CD8-positive, alpha-beta memory T cell (primary cell): ENCODE results near the gene CYP27A1. TPM values are rescaled to one million over a fixed set of nuclear protein-coding genes. Genes with fewer than 3 reads are reported as not detected.

ENCODE experiments used
- CTCF ChIA-PET: fragments of 350-600 bp; sonication (Branson Sonifier 250); formaldehyde crosslinking; loops from one replicate; lab custom pipeline; 2021; ENCODE audit warnings: antibody characterized with exemption; lab: Charles Lee
- POLR2A ChIA-PET: fragments of 350-600 bp; sonication (Branson Sonifier 250); formaldehyde crosslinking; loops from one replicate; lab custom pipeline; 2021; ENCODE audit warnings: antibody characterized with exemption; lab: Charles Lee
- DNase-seq, 5 donors: peaks; one replicate each; pipeline versions ENCODE4 v3.0.0 to v3.0.0-alpha.2; 2020 to 2022; ENCODE audit warnings: mixed read lengths in 1 of 5
- H3K27ac ChIP-seq: one replicate; pipeline ENCODE4 v1.7.0; 2013; ENCODE audit warnings: low read depth, mild to moderate bottlenecking, low read length, moderate library complexity
- H3K27me3 ChIP-seq: 2 replicates; pipeline ENCODE4 v1.7.0; 2013; ENCODE audit warnings: low read length, mild to moderate bottlenecking; ENCODE audit not compliant: insufficient read depth, poor library complexity, severe bottlenecking
- H3K36me3 ChIP-seq: 2 replicates; pipeline ENCODE4 v1.7.0; 2013; ENCODE audit warnings: mild to moderate bottlenecking, low read length, moderate library complexity; ENCODE audit not compliant: insufficient read depth
- H3K4me1 ChIP-seq: 2 replicates; pipeline ENCODE4 v1.7.0; 2013; ENCODE audit warnings: mild to moderate bottlenecking, low read length, moderate library complexity; ENCODE audit not compliant: insufficient read depth
- H3K4me3 ChIP-seq: 2 replicates; pipeline ENCODE4 v1.7.0; 2013; ENCODE audit warnings: mild to moderate bottlenecking, low read length
- H3K9me3 ChIP-seq: 2 replicates; pipeline ENCODE4 v1.7.0; 2013; ENCODE audit warnings: mild to moderate bottlenecking, low read length
- H3K27ac Mint-ChIP-seq, 8 donors: one replicate each; pipeline ENCODE4 v1.8.0; 2020 to 2021; ENCODE audit warnings: mixed read lengths in 8 of 8, mild to moderate bottlenecking in 6 of 8, inconsistent platforms in 3 of 8, moderate library complexity in 3 of 8
- H3K27me3 Mint-ChIP-seq, 2 donors: one replicate each; pipeline ENCODE4 v1.8.0; 2020 to 2021; ENCODE audit warnings: mixed read lengths in 2 of 2, mild to moderate bottlenecking in 1 of 2, moderate library complexity in 1 of 2
- H3K36me3 Mint-ChIP-seq, 3 donors: one replicate each; pipeline ENCODE4 v1.8.0; 2020 to 2021; ENCODE audit warnings: mixed read lengths in 3 of 3, inconsistent platforms in 1 of 3, mild to moderate bottlenecking in 1 of 3
- H3K4me1 Mint-ChIP-seq, 3 donors: one replicate each; pipeline ENCODE4 v1.8.0; 2020 to 2021; ENCODE audit warnings: mixed read lengths in 3 of 3, inconsistent platforms in 1 of 3, mild to moderate bottlenecking in 1 of 3
- H3K4me3 Mint-ChIP-seq, 7 donors: one replicate each; pipeline ENCODE4 v1.8.0; 2020 to 2021; ENCODE audit warnings: mixed read lengths in 7 of 7, mild to moderate bottlenecking in 6 of 7, moderate library complexity in 4 of 7, inconsistent platforms in 2 of 7
- H3K9me3 Mint-ChIP-seq, 5 donors: one replicate each; pipeline ENCODE4 v1.8.0; 2020 to 2022; ENCODE audit warnings: mixed read lengths in 5 of 5, mild to moderate bottlenecking in 3 of 5, moderate library complexity in 2 of 5, inconsistent platforms in 1 of 5
- polyA plus RNA-seq: library from polyadenylated mRNA; unstranded; fragments of 300-500 nt; fragmentation: Illumina TruSeq; gene quantifications from one replicate; pipeline ENCODE4 v1.2.3, GENCODE V29; 2021
- total RNA-seq, 2 experiments: library from RNA; stranded (reverse); gene quantifications; one replicate each; pipeline ENCODE4 v1.2.3, GENCODE V29; 2021

CYP27A1 gene
- total and polyA plus RNA-seq, 3 experiments from 2014 or later, result 1.2 TPM; not detected in 1

DNA sequence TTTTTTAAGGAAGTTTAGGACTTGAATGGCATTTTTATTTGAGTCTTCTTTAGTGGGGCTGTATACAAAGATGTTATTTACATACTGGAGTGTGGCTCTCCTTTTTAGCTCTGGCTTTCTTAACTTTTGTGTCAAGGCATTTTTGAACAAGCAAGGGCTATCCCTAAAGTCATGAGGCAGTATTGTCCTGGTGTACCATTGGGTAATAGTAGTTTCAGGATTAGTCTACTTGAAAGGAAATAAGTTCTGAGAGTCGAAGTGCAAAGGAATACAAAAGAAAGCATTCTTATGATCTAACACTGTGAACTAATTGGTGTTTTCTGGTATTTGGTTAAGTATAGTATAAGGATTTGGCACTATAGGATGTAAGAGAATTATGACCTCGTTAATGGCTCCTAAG lies 1.9 kb upstream of the CYP27A1 start:
- no peak overlapping the region for H3K4me3 Mint-ChIP-seq
- CTCF ChIA-PET, result no interaction called here
- Histone ChIP-seq H3K4me3 (no peak overlapping the region), H3K27ac (no peak overlapping the region), H3K36me3 (no peaks in the 10 kb centered on the region), H3K27me3 (peaks cover 9% of the 10 kb centered on the region), H3K4me1 (no peaks in the 10 kb centered on the region), H3K9me3 (no peaks in the 10 kb centered on the region)
- H3K9me3 Mint-ChIP-seq, result peaks cover 6 to 24% (median 17%) of the 10 kb centered on the region in 5 donors
- peaks cover 37 to 52% of the 10 kb centered on the region in 2 donors for H3K27me3 Mint-ChIP-seq
- H3K4me1 Mint-ChIP-seq, result peaks cover 0 to 6% (median 1%) of the 10 kb centered on the region in 3 donors
- H3K27ac Mint-ChIP-seq, result no peak overlapping the region
- H3K36me3 Mint-ChIP-seq, result peaks cover 10 to 39% (median 14%) of the 10 kb centered on the region in 3 donors
- no peak for DNase-seq
- POLR2A ChIA-PET, result no interaction called here

DNA sequence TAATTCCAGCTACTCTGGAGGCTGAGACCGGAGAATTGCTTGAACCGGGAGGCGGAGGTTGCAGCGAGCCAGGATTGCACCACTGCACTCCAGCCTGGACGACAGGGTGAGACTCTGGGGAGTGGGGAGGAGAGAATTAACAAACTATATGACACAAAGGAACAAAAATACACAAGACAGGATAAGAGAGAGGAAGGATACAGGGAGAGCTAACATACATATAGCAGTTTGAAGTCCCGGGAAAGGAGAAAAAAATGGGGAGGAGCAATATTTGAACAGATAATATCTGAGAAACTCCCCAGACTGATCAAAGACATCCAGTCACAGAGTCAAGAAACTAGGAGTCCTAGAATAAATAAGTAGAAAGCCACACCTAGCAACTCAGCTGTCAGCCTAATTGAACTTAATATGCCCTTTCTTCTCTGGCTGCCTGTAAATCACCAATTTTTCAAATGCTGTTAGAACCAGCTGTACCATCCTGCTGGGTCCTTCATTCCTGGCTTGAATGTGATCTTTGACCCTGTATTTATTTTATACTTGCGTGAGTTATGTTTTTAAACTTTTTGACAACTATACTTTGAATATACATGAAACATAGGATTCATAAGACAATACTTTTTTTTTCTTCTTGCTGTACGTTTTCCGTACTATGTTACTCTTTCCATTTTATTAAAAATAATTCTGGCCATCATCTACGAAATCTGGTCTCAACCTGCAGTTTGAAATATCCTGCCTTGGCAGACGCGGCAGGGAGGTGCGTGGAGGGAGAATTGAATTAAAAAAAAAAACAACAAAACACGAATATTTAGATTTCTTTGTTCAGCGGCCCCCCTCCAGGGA lies 876 bp upstream of the CYP27A1 start:
- peak overlapping the region in 2 of 7 donors; percentile 3 to 31 for H3K4me3 Mint-ChIP-seq

DNA sequence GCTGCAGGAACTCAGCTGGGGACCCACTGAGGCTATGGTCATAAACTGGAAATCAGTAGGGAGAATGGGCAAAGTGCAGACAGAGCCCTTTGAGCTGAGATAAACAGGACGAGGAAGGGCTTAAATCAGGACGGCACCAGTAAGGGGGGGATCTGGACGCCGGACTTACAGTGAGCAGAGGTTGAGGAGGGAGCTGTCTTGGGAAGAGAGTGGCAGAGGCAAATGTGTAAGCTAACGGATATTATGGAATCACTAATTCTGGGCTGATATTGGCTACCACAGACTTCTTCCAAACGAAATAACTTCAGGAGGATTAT lies 539 bp downstream of the CYP27A1 start:
- no peak overlapping the region for H3K27ac ChIP-seq
- H3K36me3 ChIP-seq, result no peaks in the 10 kb centered on the region
- CTCF ChIA-PET, result no interaction called here
- H3K9me3 ChIP-seq, result no peaks in the 10 kb centered on the region
- peaks cover 32 to 54% of the 10 kb centered on the region in 2 donors for H3K27me3 Mint-ChIP-seq
- H3K4me1 Mint-ChIP-seq, result peaks cover 0 to 6% (median 1%) of the 10 kb centered on the region in 3 donors
- no peaks in the 10 kb centered on the region for H3K4me1 ChIP-seq
- no peak overlapping the region for H3K4me3 Mint-ChIP-seq
- no peak for DNase-seq
- no peak overlapping the region for H3K4me3 ChIP-seq
- peak overlapping the region in 1 of 8 donors; percentile 2 for H3K27ac Mint-ChIP-seq
- POLR2A ChIA-PET, result no interaction called here
- H3K36me3 Mint-ChIP-seq, result peaks cover 3 to 20% (median 8%) of the 10 kb centered on the region in 3 donors
- peaks cover under 1 to 10% (median 5%) of the 10 kb centered on the region in 5 donors for H3K9me3 Mint-ChIP-seq
- H3K27me3 ChIP-seq, result peaks cover 9% of the 10 kb centered on the region

More for the DNA sequence above, 876 bp upstream of the CYP27A1 start:
- Mint-ChIP-seq H3K27ac (no peak overlapping the region), H3K9me3 (peaks cover 6 to 18% (median 16%) of the 10 kb centered on the region in 5 donors), H3K27me3 (peaks cover 36 to 52% of the 10 kb centered on the region in 2 donors), H3K36me3 (peaks cover 9 to 33% (median 13%) of the 10 kb centered on the region in 3 donors), H3K4me1 (peaks cover 0 to 6% (median 1%) of the 10 kb centered on the region in 3 donors)
- ChIA-PET POLR2A (no interaction called here), CTCF (no interaction called here)
- Histone ChIP-seq H3K27me3 (peaks cover 9% of the 10 kb centered on the region), H3K4me1 (no peaks in the 10 kb centered on the region), H3K36me3 (no peaks in the 10 kb centered on the region), H3K9me3 (no peaks in the 10 kb centered on the region), H3K27ac (no peak overlapping the region), H3K4me3 (no peak overlapping the region)
- DNase-seq, result no peak

DNA sequence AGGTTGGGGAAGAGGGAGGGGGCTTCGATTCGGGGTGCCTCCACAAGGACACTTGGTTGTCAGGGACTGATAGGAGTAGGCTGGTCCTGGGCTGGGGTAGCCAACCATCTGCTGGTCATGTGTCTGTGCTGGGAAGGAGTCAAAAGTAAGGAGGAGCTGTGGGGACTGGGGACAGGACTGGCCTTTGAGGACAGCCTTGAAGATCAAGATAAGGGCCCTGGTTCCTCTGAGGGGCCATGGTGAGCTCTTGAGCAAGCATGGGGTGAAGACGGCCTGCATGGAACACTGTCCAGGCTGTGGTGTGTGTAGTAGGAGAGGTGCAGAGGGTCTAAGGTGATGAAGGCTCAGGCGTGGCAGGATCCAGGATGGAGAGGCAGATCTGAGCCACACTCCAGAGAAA lies 1.7 kb downstream of the CYP27A1 start:
- Histone ChIP-seq H3K9me3 (no peaks in the 10 kb centered on the region), H3K4me1 (no peaks in the 10 kb centered on the region), H3K27me3 (peaks cover 9% of the 10 kb centered on the region), H3K27ac (no peak overlapping the region), H3K36me3 (no peaks in the 10 kb centered on the region), H3K4me3 (no peak overlapping the region)
- no peak for DNase-seq
- Mint-ChIP-seq H3K9me3 (peaks cover 0 to 4% (median 0%) of the 10 kb centered on the region in 5 donors), H3K36me3 (peaks cover 0 to 16% (median 6%) of the 10 kb centered on the region in 3 donors), H3K27ac (peak overlapping the region in 1 of 8 donors; percentile 2), H3K27me3 (peaks cover 36 to 57% of the 10 kb centered on the region in 2 donors), H3K4me1 (peaks cover 0 to 6% (median 1%) of the 10 kb centered on the region in 3 donors), H3K4me3 (no peak overlapping the region)
- ChIA-PET CTCF (no interaction called here), POLR2A (no interaction called here)

DNA sequence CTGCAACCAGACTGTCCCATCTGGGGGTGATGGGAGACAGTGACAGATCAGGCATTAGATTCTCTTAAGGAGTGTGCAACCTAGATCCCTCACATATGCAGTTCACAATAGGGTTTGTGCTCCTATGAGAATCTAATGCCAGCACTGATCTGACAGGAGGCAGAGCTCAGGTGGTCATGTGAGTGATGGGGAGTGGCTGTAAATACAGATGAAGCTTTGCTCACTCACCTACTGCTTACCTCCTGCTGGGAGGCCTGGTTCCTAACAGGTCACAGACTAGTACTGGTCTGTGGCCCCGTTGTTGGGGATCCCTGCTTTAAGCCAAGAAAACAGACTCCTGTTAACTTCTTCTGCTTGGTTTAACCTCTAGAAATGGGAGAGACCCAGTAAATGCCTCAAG lies 3.2 kb downstream of the CYP27A1 start:
- CTCF ChIA-PET, result no interaction called here
- H3K9me3 ChIP-seq, result no peaks in the 10 kb centered on the region
- POLR2A ChIA-PET, result no interaction called here

DNA sequence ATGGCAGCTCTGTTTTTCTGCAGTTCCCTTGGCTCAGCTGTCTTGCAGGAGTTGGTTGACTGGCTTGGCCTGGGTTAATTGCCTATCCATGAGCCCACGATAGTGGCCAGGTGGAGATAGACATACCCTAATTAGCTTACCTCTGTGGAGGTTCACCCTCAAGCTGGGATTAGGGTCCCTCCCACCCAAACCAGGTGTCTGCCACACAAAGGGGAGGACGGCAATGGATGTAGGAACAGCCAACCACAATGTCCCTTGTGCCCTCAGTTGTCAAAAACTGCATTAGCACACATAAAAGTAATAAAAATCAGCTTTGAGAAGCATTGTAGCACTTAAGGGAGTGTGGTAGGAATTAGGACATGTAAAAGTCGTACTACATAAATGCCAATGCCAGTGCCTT lies 4.2 kb downstream of the CYP27A1 start:
- ChIA-PET POLR2A (no interaction called here), CTCF (no interaction called here)
- Mint-ChIP-seq H3K9me3 (no peaks in the 10 kb centered on the region), H3K36me3 (peaks cover 0 to 5% (median 0%) of the 10 kb centered on the region in 3 donors), H3K27ac (no peak overlapping the region), H3K27me3 (peaks cover 24 to 42% of the 10 kb centered on the region in 2 donors), H3K4me1 (peaks cover 0 to 4% (median 1%) of the 10 kb centered on the region in 3 donors), H3K4me3 (no peak overlapping the region)
- no peaks in the 10 kb centered on the region for H3K9me3 ChIP-seq
- no peaks in the 10 kb centered on the region for H3K4me1 ChIP-seq
- DNase-seq, result no peak
- peaks cover 5% of the 10 kb centered on the region for H3K27me3 ChIP-seq
- H3K27ac ChIP-seq, result no peak overlapping the region
- H3K4me3 ChIP-seq, result no peak overlapping the region
- no peaks in the 10 kb centered on the region for H3K36me3 ChIP-seq

More for the DNA sequence above, 3.2 kb downstream of the CYP27A1 start:
- Mint-ChIP-seq H3K27me3 (peaks cover 32 to 48% of the 10 kb centered on the region in 2 donors), H3K4me3 (no peak overlapping the region), H3K27ac (no peak overlapping the region), H3K9me3 (no peaks in the 10 kb centered on the region), H3K4me1 (peaks cover 0 to 6% (median 1%) of the 10 kb centered on the region in 3 donors), H3K36me3 (peaks cover 0 to 6% (median 1%) of the 10 kb centered on the region in 3 donors)
- DNase-seq, result no peak
- H3K4me1 ChIP-seq, result no peaks in the 10 kb centered on the region
- no peak overlapping the region for H3K27ac ChIP-seq
- H3K27me3 ChIP-seq, result peaks cover 9% of the 10 kb centered on the region
- no peaks in the 10 kb centered on the region for H3K36me3 ChIP-seq
- no peak overlapping the region for H3K4me3 ChIP-seq

DNA sequence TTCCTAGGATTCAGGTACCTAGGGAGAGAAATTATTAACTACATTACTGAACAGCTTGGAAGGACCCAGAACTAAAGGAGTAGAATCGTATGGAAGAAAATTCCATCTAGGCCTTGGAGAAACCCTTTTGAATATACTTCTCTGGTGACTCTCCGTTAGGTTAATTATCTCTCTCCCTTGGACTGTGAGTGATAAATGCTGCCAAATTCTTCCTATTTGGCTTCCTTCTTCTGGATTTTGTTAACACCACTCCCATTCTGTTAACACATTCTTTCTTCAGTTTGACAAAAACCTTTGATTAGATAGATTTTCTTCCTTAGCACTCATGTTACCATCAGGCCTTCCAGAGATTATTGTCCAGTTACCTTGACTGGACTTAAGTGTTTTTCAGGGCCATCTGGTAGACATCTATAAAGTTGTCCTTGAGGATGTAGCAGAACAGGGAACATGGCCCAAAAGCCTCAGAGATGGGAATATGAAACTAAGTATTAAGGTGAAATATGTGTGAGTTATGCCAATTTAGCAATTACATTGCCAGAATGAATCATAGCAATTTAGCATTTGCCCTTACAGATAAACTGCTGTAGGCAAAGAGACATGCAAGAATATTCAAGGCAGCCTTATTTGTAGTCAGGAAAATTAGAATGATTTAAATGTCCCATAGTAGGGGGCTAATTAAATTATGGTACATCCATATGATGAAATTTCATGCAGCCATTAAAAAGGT lies 6.7 kb downstream of the CYP27A1 start:
- Histone ChIP-seq H3K4me1 (no peaks in the 10 kb centered on the region), H3K36me3 (no peaks in the 10 kb centered on the region), H3K4me3 (no peak overlapping the region), H3K27ac (no peak overlapping the region), H3K9me3 (no peaks in the 10 kb centered on the region), H3K27me3 (peaks cover 4% of the 10 kb centered on the region)
- Mint-ChIP-seq H3K27me3 (peaks cover 16 to 33% of the 10 kb centered on the region in 2 donors), H3K27ac (no peak overlapping the region), H3K4me3 (no peak overlapping the region), H3K4me1 (no peaks in the 10 kb centered on the region), H3K36me3 (peaks cover 0 to 5% (median 0%) of the 10 kb centered on the region in 3 donors), H3K9me3 (no peaks in the 10 kb centered on the region)
- no peak for DNase-seq
- CTCF ChIA-PET, result no interaction called here
- POLR2A ChIA-PET, result no interaction called here

DNA sequence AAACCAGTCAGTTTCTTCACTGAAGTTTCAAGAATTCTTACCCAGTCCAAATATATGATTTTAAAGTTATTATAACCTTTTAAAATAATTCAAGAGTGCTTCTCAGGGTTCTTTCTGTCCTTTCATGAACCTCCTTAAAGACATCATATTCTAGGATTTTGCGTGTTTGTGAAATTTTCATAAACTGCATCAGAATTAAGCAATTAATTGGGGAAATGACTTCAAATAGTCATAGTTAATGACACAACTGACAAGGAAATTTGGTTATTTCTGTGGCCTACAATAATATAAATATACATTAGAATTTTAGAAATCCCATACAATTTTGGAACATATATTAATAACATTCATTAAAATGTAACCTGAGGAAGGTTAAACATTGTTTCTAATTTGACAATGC lies 10.5 kb downstream of the CYP27A1 start:
- Mint-ChIP-seq H3K4me1 (no peaks in the 10 kb centered on the region), H3K4me3 (no peak overlapping the region), H3K36me3 (peaks cover 0 to 5% (median 0%) of the 10 kb centered on the region in 3 donors), H3K27ac (no peak overlapping the region), H3K9me3 (no peaks in the 10 kb centered on the region), H3K27me3 (peaks cover 17 to 40% of the 10 kb centered on the region in 2 donors)
- ChIA-PET POLR2A (no interaction called here), CTCF (no interaction called here)
- no peak for DNase-seq
- Histone ChIP-seq H3K9me3 (no peaks in the 10 kb centered on the region), H3K4me1 (no peaks in the 10 kb centered on the region), H3K27ac (no peak overlapping the region), H3K36me3 (no peaks in the 10 kb centered on the region), H3K4me3 (no peak overlapping the region), H3K27me3 (peaks cover 4% of the 10 kb centered on the region)
